ENCODE results near the gene CCDC30.

CCDC30 gene

GRCh38 chr1:42698081-42698813 is 235.2 kb downstream of the CCDC30 start:
- DNase-seq = no peak

DNA sequence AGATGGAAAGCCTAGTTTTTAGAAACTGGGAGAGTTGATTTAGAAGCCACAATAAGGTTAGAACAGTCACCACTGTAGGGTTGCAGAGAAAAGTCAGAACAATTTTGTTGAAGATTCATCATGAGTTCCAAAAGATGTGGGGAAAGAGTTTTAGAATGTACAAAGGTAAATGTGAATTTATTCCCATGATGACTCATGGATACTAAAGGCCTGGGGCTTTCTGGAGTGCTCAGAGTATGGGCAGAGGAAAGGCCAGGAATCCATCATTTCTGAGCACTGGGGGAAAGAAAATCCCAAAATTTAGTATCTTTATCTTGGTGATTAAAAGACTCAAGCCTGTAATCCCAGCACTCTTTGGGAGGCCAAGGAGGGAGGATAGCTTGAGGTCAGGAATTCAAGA is 236.9 kb downstream of the CCDC30 start:
- no peak for DNase-seq

- no peak for DNase-seq
Measured at GRCh38 chr1:42703888-42704464, 240.9 kb downstream of the CCDC30 start.
